Measurements from ENCODE around the gene SEMA4A. TPM values are rescaled to one million over a fixed set of nuclear protein-coding genes. Genes with fewer than 3 reads are reported as not detected.

The SEMA4A gene
- total and polyA plus RNA-seq, 2 of the 8 experiments (the other 6 are each of a cell fraction or from before 2014, with no cell fraction given), result 7.3 to 10.6 TPM

DNA sequence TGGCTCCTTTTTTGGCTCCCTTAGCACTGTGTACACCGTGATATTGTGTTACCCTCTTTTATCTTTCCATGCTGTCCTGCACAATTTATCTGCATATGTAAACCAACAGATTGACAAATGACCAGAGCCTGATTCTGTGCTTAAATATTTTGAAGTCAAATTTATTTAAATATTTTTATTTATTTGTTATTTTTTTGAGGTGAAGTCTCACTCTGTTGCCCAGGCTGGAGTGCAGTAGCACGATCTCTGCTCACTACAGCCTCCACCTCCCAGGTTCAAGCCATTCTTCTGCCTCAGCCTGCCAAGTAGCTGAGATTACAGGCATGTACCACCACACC lies 72.3 kb downstream of the SEMA4A start:
- peaks cover 0 to 7% of the 10 kb centered on the region in 2 experiments for H4K20me1 ChIP-seq (replicated peaks in 1 of 2; ENCODE audit: control insufficient read depth in 1 of 2, insufficient read depth in 2 of 2, low read length in 2 of 2)
- H4K8ac ChIP-seq (ENCODE audit: extremely low read depth, insufficient read depth, low read length), result no peak overlapping the region
- no peak overlapping the region for H2BK120ac ChIP-seq (replicated peaks; ENCODE audit: low read depth, low read length)
- FAIRE-seq (no peak), DNase-seq (ENCODE audit: low read depth in 1 of 2, low spot score in 2 of 2) (no peak)
- H3K4me3 ChIP-seq (ENCODE audit: extremely low read depth in 1 of 4, insufficient read depth in 2 of 4, low read depth in 3 of 4, low read length in 4 of 4), result no peak overlapping the region
- CTCF ChIA-PET (ENCODE audit: partially characterized antibody), result interaction anchor here (0.7 to 47.2 kb wide), 34 partner anchors 8 to 135 kb away, joined by 3 to 1265 read pairs (median 8); partner anchors contain the start of genes BGLAP, PMF1, SEMA4A and SLC25A44
- no peak overlapping the region for H4K91ac ChIP-seq (replicated peaks; ENCODE audit: insufficient read length, low read length)
- POLR2A ChIA-PET (ENCODE audit: partially characterized antibody), result interaction anchor here (0.7 to 6.6 kb wide), 12 partner anchors 12 to 84 kb away, joined by 3 to 49 read pairs (median 3); partner anchors contain the start of genes PAQR6, PMF1 and SLC25A44
- H2AK5ac ChIP-seq (ENCODE audit: low read depth, low read length), result no peak overlapping the region
- no peak overlapping the region for H4K5ac ChIP-seq (ENCODE audit: insufficient read length, low read depth, low read length)
- no peak overlapping the region for H3K56ac ChIP-seq (replicated peaks; ENCODE audit: insufficient read length, low read depth, low read length)
- no peaks in the 10 kb centered on the region for H3K27me3 ChIP-seq (replicated peaks in 1 of 4; ENCODE audit: control insufficient read depth in 3 of 4, extremely low read depth in 1 of 4, insufficient read depth in 3 of 4, low read length in 3 of 4)
- H2AFZ ChIP-seq (ENCODE audit: low read length), result no peak overlapping the region
- H3K4me2 ChIP-seq (ENCODE audit: insufficient read depth in 1 of 2, low read depth in 2 of 2, low read length in 2 of 2), result no peak overlapping the region
- H2BK20ac ChIP-seq (ENCODE audit: low read length), result no peak overlapping the region
- no peak overlapping the region for H3K14ac ChIP-seq (ENCODE audit: insufficient read length)
- H3K36me3 ChIP-seq (ENCODE audit: control insufficient read depth in 2 of 4, insufficient read depth in 4 of 4, low read length in 3 of 4), result peaks cover 11 to 38% (median 18%) of the 10 kb centered on the region in 4 experiments
- no peak overlapping the region for H3K4ac ChIP-seq (replicated peaks; ENCODE audit: insufficient read length, low read depth, low read length)
- H3K27ac ChIP-seq (ENCODE audit: low read depth, low read length), result no peak overlapping the region
- peaks cover 17% of the 10 kb centered on the region for H3K79me1 ChIP-seq (ENCODE audit: low read depth, low read length)
- no peak overlapping the region for H3K23ac ChIP-seq (ENCODE audit: insufficient read length)
- H3K18ac ChIP-seq (ENCODE audit: extremely low read depth, low read length), result no peak overlapping the region
- H3K23me2 ChIP-seq (ENCODE audit: low read depth, low read length), result no peaks in the 10 kb centered on the region
- no peaks in the 10 kb centered on the region for H3K4me1 ChIP-seq (replicated peaks in 1 of 4; ENCODE audit: control insufficient read depth in 3 of 4, insufficient read depth in 4 of 4, low read length in 3 of 4)
- H3K9ac ChIP-seq (replicated peaks in 1 of 4; ENCODE audit: extremely low read depth in 1 of 4, low read depth in 3 of 4, low read length in 3 of 4), result no peak overlapping the region
- H2BK15ac ChIP-seq (ENCODE audit: low read length), result no peak overlapping the region
- no peak overlapping the region for H2BK5ac ChIP-seq (ENCODE audit: low read depth, low read length)
- H3K79me2 ChIP-seq (ENCODE audit: control insufficient read depth in 1 of 2, insufficient read depth in 2 of 2, low read length in 2 of 2), result 0 out of 4 replicates have a peak, but pooled peaks cover 0 to 8% of the 10 kb centered on the region in 2 experiments
- H3K9me3 ChIP-seq (ENCODE audit: insufficient read depth in 2 of 2, low read depth in 1 of 2, low read length in 1 of 2), result no peaks in the 10 kb centered on the region
- 54% methylated on average over 2 of the region's 2 CpGs; no CpG with 5 or more reads in 1 of the 2 experiments for WGBS, 2 experiments (ENCODE audit: extremely low coverage in 1 of 2, insufficient coverage in 1 of 2, insufficient read length in 1 of 2, insufficient replicate concordance in 2 of 2, low coverage in 1 of 2, low lambda C conversion rate in 2 of 2, missing lambda C conversion rate in 1 of 2)
- no peak overlapping the region for H2BK12ac ChIP-seq (ENCODE audit: low read depth, low read length)
- no peak for TF ChIP-seq SP2 (IDR thresholded peaks at IDR 0.05; ENCODE audit: low read length)
- TF ChIP-seq, protein P1, sequence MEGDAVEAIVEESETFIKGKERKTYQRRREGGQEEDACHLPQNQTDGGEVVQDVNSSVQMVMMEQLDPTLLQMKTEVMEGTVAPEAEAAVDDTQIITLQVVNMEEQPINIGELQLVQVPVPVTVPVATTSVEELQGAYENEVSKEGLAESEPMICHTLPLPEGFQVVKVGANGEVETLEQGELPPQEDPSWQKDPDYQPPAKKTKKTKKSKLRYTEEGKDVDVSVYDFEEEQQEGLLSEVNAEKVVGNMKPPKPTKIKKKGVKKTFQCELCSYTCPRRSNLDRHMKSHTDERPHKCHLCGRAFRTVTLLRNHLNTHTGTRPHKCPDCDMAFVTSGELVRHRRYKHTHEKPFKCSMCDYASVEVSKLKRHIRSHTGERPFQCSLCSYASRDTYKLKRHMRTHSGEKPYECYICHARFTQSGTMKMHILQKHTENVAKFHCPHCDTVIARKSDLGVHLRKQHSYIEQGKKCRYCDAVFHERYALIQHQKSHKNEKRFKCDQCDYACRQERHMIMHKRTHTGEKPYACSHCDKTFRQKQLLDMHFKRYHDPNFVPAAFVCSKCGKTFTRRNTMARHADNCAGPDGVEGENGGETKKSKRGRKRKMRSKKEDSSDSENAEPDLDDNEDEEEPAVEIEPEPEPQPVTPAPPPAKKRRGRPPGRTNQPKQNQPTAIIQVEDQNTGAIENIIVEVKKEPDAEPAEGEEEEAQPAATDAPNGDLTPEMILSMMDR (IDR thresholded peaks at IDR 0.05; ENCODE audit: control extremely low read depth in 1 of 3, insufficient read depth in 1 of 3, low read depth in 1 of 3, low read length in 3 of 3), result no peak
- no peak for TF ChIP-seq SIN3A (conservative IDR thresholded peaks at IDR 0.05 in 1 of 2, IDR thresholded peaks at IDR 0.05 in 1 of 2; ENCODE audit: low read depth in 1 of 2, low read length in 2 of 2)
- no peak for TF ChIP-seq TCF12 (IDR thresholded peaks at IDR 0.05; ENCODE audit: low read depth, low read length)
- no peak for TF ChIP-seq KDM1A (IDR thresholded peaks at IDR 0.05; ENCODE audit: borderline replicate concordance, low read length)
- no peak for TF ChIP-seq YY1 (IDR thresholded peaks at IDR 0.05; ENCODE audit: low read depth, low read length)
- TF ChIP-seq GABPA (IDR thresholded peaks at IDR 0.05; ENCODE audit: borderline replicate concordance, insufficient read depth, low read length), result no peak
- TF ChIP-seq, protein P2, sequence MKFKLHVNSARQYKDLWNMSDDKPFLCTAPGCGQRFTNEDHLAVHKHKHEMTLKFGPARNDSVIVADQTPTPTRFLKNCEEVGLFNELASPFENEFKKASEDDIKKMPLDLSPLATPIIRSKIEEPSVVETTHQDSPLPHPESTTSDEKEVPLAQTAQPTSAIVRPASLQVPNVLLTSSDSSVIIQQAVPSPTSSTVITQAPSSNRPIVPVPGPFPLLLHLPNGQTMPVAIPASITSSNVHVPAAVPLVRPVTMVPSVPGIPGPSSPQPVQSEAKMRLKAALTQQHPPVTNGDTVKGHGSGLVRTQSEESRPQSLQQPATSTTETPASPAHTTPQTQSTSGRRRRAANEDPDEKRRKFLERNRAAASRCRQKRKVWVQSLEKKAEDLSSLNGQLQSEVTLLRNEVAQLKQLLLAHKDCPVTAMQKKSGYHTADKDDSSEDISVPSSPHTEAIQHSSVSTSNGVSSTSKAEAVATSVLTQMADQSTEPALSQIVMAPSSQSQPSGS (IDR thresholded peaks at IDR 0.05; ENCODE audit: low read length), result no peak
- no peak for TF ChIP-seq CBX8 (IDR thresholded peaks at IDR 0.05; ENCODE audit: borderline replicate concordance, low read depth, low read length)
